ENCODE data around the gene FRYL. TPM values are rescaled to one million over a fixed set of nuclear protein-coding genes. Genes with fewer than 3 reads are reported as not detected.
"Not testable (repeated sequence)": the region's sequence is repeated elsewhere in the genome, so short reads cannot be mapped to it uniquely, and the experiment has no call there.

FRYL gene
- polyA plus RNA-seq, 1 experiment, result 28.0 TPM

- H3K4me3 ChIP-seq (ENCODE audit: low read depth, low read length), result no peak overlapping the region
- H3K27ac ChIP-seq (ENCODE audit: low read depth, low read length), result peak overlapping the region; percentile 52
- ChIA-PET POLR2A (interaction anchor here (0.7 to 2.1 kb wide), 4 partner anchors 77 to 197 kb away, joined by 3 to 6 read pairs (median 4); partner anchors contain the start of gene FRYL), CTCF (interaction anchor here (0.5 to 1.5 kb wide), 3 partner anchors 10 to 122 kb away, joined by 3 to 6 read pairs (median 3); no protein-coding TSS in a partner anchor)
- peak; percentile 52 for DNase-seq (ENCODE audit: low read depth, low spot score)
- no peaks in the 10 kb centered on the region for H3K27me3 ChIP-seq (ENCODE audit: control insufficient read depth, insufficient read depth, low read length)
- H3K9me3 ChIP-seq (ENCODE audit: control insufficient read depth, insufficient read depth, low read length), result no peaks in the 10 kb centered on the region
- TF ChIP-seq CTCF (IDR thresholded peaks at IDR 0.05; ENCODE audit: low read depth, low read length), result no peak
Measured at GRCh38 chr4:48698029-48698971, 81.8 kb downstream of the FRYL start.

GRCh38 chr4:48697516-48697915 lies 82.6 kb downstream of the FRYL start:
- CTCF ChIA-PET, result interaction anchor here (1.1 to 1.5 kb wide), 2 partner anchors 10 to 119 kb away, joined by 3 read pairs; no protein-coding TSS in a partner anchor
- H3K4me3 ChIP-seq (ENCODE audit: low read depth, low read length); H3K9me3 ChIP-seq (ENCODE audit: control insufficient read depth, insufficient read depth, low read length); DNase-seq (ENCODE audit: low read depth, low spot score); H3K27me3 ChIP-seq (ENCODE audit: control insufficient read depth, insufficient read depth, low read length); H3K27ac ChIP-seq (ENCODE audit: low read depth, low read length): not testable (repeated sequence)
- POLR2A ChIA-PET, result interaction anchor here (1.1 kb wide), 1 partner anchor 78 kb away, joined by 3 read pairs; no protein-coding TSS in a partner anchor

- no peaks in the 10 kb centered on the region for H3K27me3 ChIP-seq (ENCODE audit: control insufficient read depth, insufficient read depth, low read length)
- ChIA-PET POLR2A (no interaction called here), CTCF (no interaction called here)
- no peaks in the 10 kb centered on the region for H3K9me3 ChIP-seq (ENCODE audit: control insufficient read depth, insufficient read depth, low read length)
- DNase-seq (ENCODE audit: low read depth, low spot score), result no peak
- no peak overlapping the region for H3K27ac ChIP-seq (ENCODE audit: low read depth, low read length)
- no peak overlapping the region for H3K4me3 ChIP-seq (ENCODE audit: low read depth, low read length)
- TF ChIP-seq CTCF (IDR thresholded peaks at IDR 0.05; ENCODE audit: low read depth, low read length), result no peak
Measured at GRCh38 chr4:48694824-48695223, 85.3 kb downstream of the FRYL start.

GRCh38 chr4:48693856-48694574 lies 86.1 kb downstream of the FRYL start:
- Histone ChIP-seq H3K9me3 (ENCODE audit: control insufficient read depth, insufficient read depth, low read length) (no peaks in the 10 kb centered on the region), H3K27me3 (ENCODE audit: control insufficient read depth, insufficient read depth, low read length) (no peaks in the 10 kb centered on the region), H3K4me3 (ENCODE audit: low read depth, low read length) (no peak overlapping the region), H3K27ac (ENCODE audit: low read depth, low read length) (no peak overlapping the region)
- ChIA-PET CTCF (interaction anchor here (0.8 kb wide), 1 partner anchor 270 kb away, joined by 3 read pairs; no protein-coding TSS in a partner anchor), POLR2A (no interaction called here)
- TF ChIP-seq CTCF (IDR thresholded peaks at IDR 0.05; ENCODE audit: low read depth, low read length), result no peak
- DNase-seq (ENCODE audit: low read depth, low spot score), result no peak

GRCh38 chr4:48692897-48693296 lies 87.2 kb downstream of the FRYL start:
- Histone ChIP-seq H3K4me3 (ENCODE audit: low read depth, low read length) (no peak overlapping the region), H3K27ac (ENCODE audit: low read depth, low read length) (no peak overlapping the region), H3K9me3 (ENCODE audit: control insufficient read depth, insufficient read depth, low read length) (no peaks in the 10 kb centered on the region), H3K27me3 (ENCODE audit: control insufficient read depth, insufficient read depth, low read length) (no peaks in the 10 kb centered on the region)
- no peak for DNase-seq (ENCODE audit: low read depth, low spot score)
- no peak for TF ChIP-seq CTCF (IDR thresholded peaks at IDR 0.05; ENCODE audit: low read depth, low read length)
- POLR2A ChIA-PET, result no interaction called here
- CTCF ChIA-PET, result interaction anchor here (0.8 kb wide), 1 partner anchor 271 kb away, joined by 3 read pairs; no protein-coding TSS in a partner anchor
